K562 treated with DMSO at 1 percent for 4 hours (cell line): ENCODE data around the gene RAB39B. TPM values are rescaled to one million over a fixed set of nuclear protein-coding genes. Genes with fewer than 3 reads are reported as not detected.

ENCODE experiments used
- total RNA-seq: library from RNA; unstranded; fragments of 300-600 nt; gene quantifications from 2 replicates; pipeline ENCODE4 v1.2.3, GENCODE V29; 2022; ENCODE audit not compliant: insufficient read depth

Gene RAB39B, protein sequence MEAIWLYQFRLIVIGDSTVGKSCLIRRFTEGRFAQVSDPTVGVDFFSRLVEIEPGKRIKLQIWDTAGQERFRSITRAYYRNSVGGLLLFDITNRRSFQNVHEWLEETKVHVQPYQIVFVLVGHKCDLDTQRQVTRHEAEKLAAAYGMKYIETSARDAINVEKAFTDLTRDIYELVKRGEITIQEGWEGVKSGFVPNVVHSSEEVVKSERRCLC
- total RNA-seq = 0.16 TPM in 1 of 2 replicates, not detected in the other

DNA sequence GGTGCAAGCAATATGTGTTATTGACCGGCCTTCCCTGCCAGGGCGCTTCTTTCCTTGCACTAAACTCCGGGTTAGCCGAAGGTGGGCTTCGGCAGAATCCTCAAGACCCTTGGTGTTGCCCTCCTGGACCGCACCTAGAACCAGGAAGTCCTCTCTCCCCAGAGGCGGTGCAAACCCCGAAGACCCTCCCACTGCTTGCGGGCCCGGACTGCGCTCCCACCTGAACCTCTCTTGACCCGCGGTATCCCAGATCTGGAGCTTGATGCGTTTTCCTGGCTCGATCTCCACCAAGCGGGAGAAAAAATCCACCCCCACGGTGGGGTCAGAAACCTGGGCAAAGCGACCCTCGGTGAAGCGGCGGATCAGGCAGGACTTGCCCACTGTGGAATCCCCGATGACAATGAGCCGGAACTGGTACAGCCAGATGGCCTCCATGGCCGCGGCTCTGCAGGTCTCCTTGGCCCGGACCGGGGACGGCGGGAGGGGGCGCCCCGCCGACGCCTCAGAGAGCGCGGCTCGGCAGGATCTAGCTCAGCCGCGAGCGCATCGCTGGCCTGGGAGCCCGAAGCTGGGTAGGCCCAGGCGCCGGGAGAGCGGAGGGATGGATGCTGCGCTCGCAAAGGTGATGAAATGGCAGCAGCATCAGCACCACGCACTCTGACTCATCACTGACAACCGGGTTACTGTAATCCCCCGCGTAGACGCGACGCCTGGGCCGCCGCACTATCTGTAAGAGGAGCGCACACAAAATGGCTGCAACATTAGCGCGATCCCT, at the start of gene RAB39B:
Gene RAB39B (minus strand): TSS at position 638 of the 775 bp plus-strand sequence. CDS start 203 bp downstream, at position 435.

DNA sequence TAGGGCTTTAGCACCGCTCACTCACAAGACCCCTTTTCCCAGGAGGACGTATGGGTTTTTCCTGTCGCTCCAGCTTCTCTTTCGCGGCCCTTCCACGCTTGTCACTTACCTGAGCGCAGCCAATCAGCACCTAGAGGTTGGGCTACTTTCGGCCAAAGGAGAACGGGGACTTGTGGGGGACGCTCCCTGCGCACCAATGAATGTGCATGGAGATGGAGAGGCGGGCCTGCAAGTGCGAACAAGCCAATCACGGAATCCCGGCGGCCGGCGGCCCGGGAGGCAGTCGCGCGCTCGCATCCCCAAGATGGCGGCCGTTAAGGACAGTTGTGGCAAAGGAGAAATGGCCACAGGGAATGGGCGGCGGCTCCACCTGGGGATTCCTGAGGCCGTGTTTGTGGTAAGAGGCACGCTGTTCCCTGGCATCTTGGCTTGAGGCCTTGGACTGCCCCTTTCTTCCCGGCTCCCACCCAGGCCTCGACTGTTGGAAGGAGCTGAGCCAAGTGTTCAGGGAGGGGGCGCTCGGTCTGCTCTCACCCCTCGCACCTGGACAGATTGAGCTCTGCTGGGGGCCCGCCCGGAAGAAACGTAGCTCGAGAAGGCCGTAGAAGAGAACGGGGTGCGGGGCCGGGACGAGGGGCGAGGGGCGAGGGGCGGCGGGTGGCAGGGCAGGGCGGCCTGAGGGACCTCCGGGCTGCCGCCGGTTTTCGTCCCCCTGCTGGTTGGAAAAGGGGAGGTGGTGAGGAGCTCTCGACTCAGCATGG, 47.9 kb downstream of the RAB39B start, which contains the start of gene VBP1:
Gene VBP1 (plus strand): TSS at position 282 of the 761 bp plus-strand sequence. CDS start 23 bp downstream, at position 305.

Other genes with a start within 250 kb of the RAB39B start
- gene F8, start 241.8 kb downstream of the RAB39B start, total RNA-seq = 2.5 and 3.5 TPM in 2 replicates
- gene FUNDC2, start 237.6 kb downstream of the RAB39B start, total RNA-seq = 85.1 and 96.7 TPM in 2 replicates
- gene CMC4, start 193.4 kb downstream of the RAB39B start, total RNA-seq = 11.5 and 14.6 TPM in 2 replicates
- gene MTCP1, start 193.4 kb downstream of the RAB39B start, total RNA-seq = 3.9 and 8.4 TPM in 2 replicates
- gene BRCC3, start 193.0 kb downstream of the RAB39B start, total RNA-seq = 8.7 and 11.0 TPM in 2 replicates
- 71.0 and 73.3 TPM in 2 replicates for gene VBP1, start 48.0 kb downstream of the RAB39B start, total RNA-seq
- gene CLIC2, start 70.1 kb upstream of the RAB39B start, total RNA-seq = 54.4 and 60.8 TPM in 2 replicates
- not detected in 2 replicates for gene F8A2, start 117.6 kb upstream of the RAB39B start, total RNA-seq
- gene F8A3, start 194.1 kb upstream of the RAB39B start, total RNA-seq = not detected in 2 replicates